Retinal pigment epithelial cell (primary cell): ENCODE results near the gene CBX8.

Experiments used
- DNase-seq: peaks from one replicate; pipeline ENCODE4 v3.0.0-alpha.2; 2010; ENCODE audit warnings: low read depth
- H3K4me3 ChIP-seq: 2 replicates; pipeline ENCODE4 v1.5.1; 2011; ENCODE audit warnings: mild to moderate bottlenecking, low read length, control low read depth, moderate library complexity
- CTCF ChIP-seq: conservative IDR thresholded peaks from 2 replicates; pipeline ENCODE4 v1.5.1; 2011; ENCODE audit warnings: low read depth, low read length, control low read depth, inconsistent platforms

The CBX8 gene

DNA sequence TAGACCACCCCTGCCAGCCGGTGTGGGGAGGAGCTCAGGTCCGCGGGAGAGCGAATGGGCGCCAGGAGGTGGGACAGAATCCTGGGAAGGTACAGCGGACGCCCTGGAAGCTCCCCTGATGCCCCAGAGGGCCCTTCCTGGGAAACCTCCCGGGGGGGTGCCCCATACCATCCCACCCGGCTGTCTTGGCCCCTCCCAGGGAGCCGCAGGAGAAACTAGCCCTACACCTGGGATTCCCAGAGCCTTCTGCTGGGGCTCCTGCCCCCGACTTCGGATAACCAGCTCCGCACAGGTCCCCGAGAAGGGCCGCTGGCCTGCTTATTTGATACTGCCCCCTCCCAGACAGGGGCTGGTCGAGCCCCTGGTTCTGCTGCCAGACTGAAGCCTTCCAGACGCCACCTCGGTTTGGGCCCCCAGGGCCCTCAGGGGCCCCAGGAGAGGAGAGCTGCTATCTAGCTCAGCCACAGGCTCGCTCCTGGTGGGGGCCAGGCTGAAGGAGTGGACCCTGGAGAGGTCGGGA lies 45.3 kb upstream of the CBX8 start:
- no peak for DNase-seq
- H3K4me3 ChIP-seq = no peak overlapping the region
- no peak for TF ChIP-seq CTCF

- DNase-seq = no peak
- TF ChIP-seq CTCF = no peak
- H3K4me3 ChIP-seq = no peak overlapping the region
Observed at GRCh38 chr17:79841369-79842135, 44.7 kb upstream of the CBX8 start.

DNA sequence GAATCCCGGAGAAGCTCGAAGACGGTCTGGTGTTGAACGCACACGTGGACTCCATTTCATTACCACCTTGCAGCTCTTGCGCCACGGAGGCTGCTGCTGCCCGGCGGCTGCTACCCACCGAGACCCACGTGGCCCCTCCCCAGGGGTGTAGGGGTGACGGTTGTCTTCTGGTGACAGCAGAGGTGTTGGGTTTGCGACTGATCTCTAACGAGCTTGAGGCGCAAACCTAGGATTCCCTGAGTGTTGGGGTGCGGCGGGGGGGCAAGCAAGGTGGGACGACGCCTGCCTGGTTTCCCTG lies 44.1 kb upstream of the CBX8 start:
- no peak for DNase-seq
- no peak for TF ChIP-seq CTCF
- no peak overlapping the region for H3K4me3 ChIP-seq

- peak; percentile 28 for TF ChIP-seq CTCF
- no peak overlapping the region for H3K4me3 ChIP-seq
- DNase-seq = no peak
Observed at GRCh38 chr17:79840269-79840988, 43.6 kb upstream of the CBX8 start.

GRCh38 chr17:79839356-79840268 lies 42.7 kb upstream of the CBX8 start, which contains the start of gene CBX4:
CBX4 (minus strand) TSS chr17:79839440; CDS start chr17:79839251, 189 bp downstream.
- peak; percentile 66 for DNase-seq
- peak within 1 kb of the TSS; percentile 89 for H3K4me3 ChIP-seq
- no peak for TF ChIP-seq CTCF

DNA sequence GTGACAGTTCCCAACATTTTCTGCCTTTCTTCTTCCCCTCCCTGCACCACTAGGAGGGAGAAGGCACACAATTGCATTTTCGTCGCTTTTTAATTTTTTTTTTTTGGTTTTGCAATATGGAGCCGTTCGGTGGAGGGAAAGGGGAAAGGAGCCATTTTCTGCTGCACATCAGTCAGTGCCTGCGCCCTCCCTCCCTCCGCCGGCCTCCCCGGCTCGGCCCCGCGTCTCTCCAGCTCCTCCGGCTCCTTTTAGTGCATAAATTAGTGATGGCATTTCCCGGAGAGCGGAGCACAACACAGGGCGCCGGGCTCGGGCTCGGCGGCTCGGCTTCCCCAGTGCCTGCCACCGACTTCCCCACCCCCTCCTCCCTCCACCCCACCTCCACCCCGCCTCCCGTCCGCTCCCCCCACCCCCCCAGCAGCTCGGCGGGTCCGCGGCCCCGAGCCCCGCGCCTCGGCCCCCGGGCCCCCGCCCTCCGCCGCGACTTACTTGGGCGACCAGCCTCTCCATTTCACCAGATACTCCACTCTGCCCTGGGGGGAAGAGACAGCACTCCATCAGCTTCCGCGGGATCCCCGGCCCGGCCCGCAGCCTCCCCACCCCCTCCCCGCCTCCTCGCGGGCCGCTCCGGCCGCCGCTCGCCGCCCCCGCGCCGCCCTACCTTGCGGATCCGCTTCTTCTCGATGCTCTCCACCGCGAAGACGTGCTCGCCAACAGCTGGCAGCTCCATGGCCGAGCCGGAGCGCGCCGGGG lies 41.8 kb upstream of the CBX8 start:
- no peak for DNase-seq
- no peak for TF ChIP-seq CTCF
- peak overlapping the region; percentile 89 for H3K4me3 ChIP-seq
